MM.1S (cell line): ENCODE data around the gene BCL2L14.

Experiments used
- DNase-seq: peaks from one replicate; pipeline ENCODE4 v3.0.0-alpha.2; 2015
- H2AFZ ChIP-seq: fragments of 300-600 bp; sonication (generic); 2 replicates; pipeline ENCODE4 v1.6.0; 2016; ENCODE audit warnings: antibody characterized with exemption, low read length
- H3F3A ChIP-seq: fragments of 300-600 bp; sonication (generic); 2 replicates; pipeline ENCODE4 v1.6.1; 2016; ENCODE audit warnings: mild to moderate bottlenecking, antibody characterized with exemption, low read length, moderate library complexity, mixed read lengths; ENCODE audit not compliant: insufficient read depth
- H3K27ac ChIP-seq: fragments of 300-600 bp; sonication (generic); 2 replicates; pipeline ENCODE4 v1.5.1; 2016; ENCODE audit warnings: mild to moderate bottlenecking, low read length
- H3K27me3 ChIP-seq: fragments of 300-600 bp; sonication (generic); replicated peaks from 2 replicates; pipeline ENCODE4 v1.6.0; 2016; ENCODE audit warnings: low read length; ENCODE audit not compliant: insufficient read depth
- H3K36me3 ChIP-seq: fragments of 300-600 bp; sonication (generic); replicated peaks from 2 replicates; pipeline ENCODE4 v1.6.1; 2016; ENCODE audit warnings: mild to moderate bottlenecking, low read length, mixed read lengths; ENCODE audit not compliant: insufficient read depth
- H3K4me1 ChIP-seq: fragments of 300-600 bp; sonication (generic); 2 replicates; pipeline ENCODE4 v1.6.1; 2016; ENCODE audit warnings: low read length, mixed read lengths
- H3K4me2 ChIP-seq: fragments of 300-600 bp; sonication (generic); 2 replicates; pipeline ENCODE4 v1.6.0; 2016; ENCODE audit warnings: low read depth, low read length
- H3K4me3 ChIP-seq: fragments of 300-600 bp; sonication (generic); 2 replicates; pipeline ENCODE4 v1.5.1; 2016; ENCODE audit warnings: low read length, mixed read lengths
- H3K79me2 ChIP-seq: fragments of 300-600 bp; sonication (generic); 2 replicates; pipeline ENCODE4 v1.6.1; 2016; ENCODE audit warnings: mixed run types, low read length, mixed read lengths
- H3K9ac ChIP-seq: fragments of 300-600 bp; sonication (generic); 2 replicates; pipeline ENCODE4 v1.6.1; 2016; ENCODE audit warnings: low read length, mixed read lengths
- H3K9me2 ChIP-seq: fragments of 300-600 bp; sonication (generic); replicated peaks from 2 replicates; pipeline ENCODE4 v1.6.1; 2016; ENCODE audit warnings: mild to moderate bottlenecking, low read length, mixed read lengths; ENCODE audit not compliant: insufficient read depth
- H3K9me3 ChIP-seq: fragments of 300-600 bp; sonication (generic); replicated peaks from 2 replicates; pipeline ENCODE4 v1.6.1; 2016; ENCODE audit warnings: mild to moderate bottlenecking, low read length, mixed read lengths; ENCODE audit not compliant: insufficient read depth
- H4K20me1 ChIP-seq: fragments of 300-600 bp; sonication (generic); 2 replicates; pipeline ENCODE4 v1.6.1; 2016; ENCODE audit warnings: mild to moderate bottlenecking, low read length, moderate library complexity, mixed read lengths; ENCODE audit not compliant: insufficient read depth
- EZH2 ChIP-seq: fragments of 300-600 bp; sonication (generic); optimal IDR thresholded peaks from 2 replicates; pipeline ENCODE3; 2017; ENCODE audit warnings: low read depth, mild to moderate bottlenecking, antibody characterized with exemption, low read length, mixed read lengths
- EZH2phosphoT487 ChIP-seq: fragments of 300-600 bp; sonication (generic); IDR thresholded peaks from 2 replicates; pipeline ENCODE4 v1.6.1; 2018; ENCODE audit warnings: antibody characterized with exemption, low read length
- TF ChIP-seq, protein P1 (sequence below): fragments of 300-600 bp; sonication (generic); IDR thresholded peaks from 2 replicates; pipeline ENCODE4 v1.5.1; 2016; ENCODE audit warnings: antibody characterized with exemption, low read length, mixed read lengths

The BCL2L14 gene

DNA sequence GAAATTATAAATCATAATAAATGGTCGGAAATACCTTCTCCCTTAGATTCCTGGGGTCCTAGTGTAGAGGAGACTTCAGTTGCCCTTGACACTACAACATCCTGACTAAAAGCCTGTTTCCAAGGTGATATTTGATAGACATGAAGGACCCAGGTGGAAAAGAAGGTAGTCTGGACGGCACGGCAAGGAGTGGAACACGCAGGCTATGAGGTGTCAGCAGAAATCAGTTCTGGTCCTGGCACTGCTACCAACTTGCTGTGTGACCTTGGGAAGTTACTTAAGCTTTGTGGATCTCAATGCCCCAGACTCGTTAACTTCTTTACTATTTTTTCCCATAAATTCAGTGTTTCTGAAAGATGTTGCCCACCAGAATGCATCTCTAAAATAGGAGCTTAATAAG lies 36.9 kb upstream of the BCL2L14 start:
- H4K20me1 ChIP-seq: no peaks in the 10 kb centered on the region
- H3K9ac ChIP-seq: no peak overlapping the region
- no peaks in the 10 kb centered on the region for H3K9me3 ChIP-seq
- H3K4me3 ChIP-seq: no peak overlapping the region
- H3K36me3 ChIP-seq: no peaks in the 10 kb centered on the region
- H2AFZ ChIP-seq: no peak overlapping the region
- no peaks in the 10 kb centered on the region for H3K27me3 ChIP-seq
- TF ChIP-seq, protein P1, sequence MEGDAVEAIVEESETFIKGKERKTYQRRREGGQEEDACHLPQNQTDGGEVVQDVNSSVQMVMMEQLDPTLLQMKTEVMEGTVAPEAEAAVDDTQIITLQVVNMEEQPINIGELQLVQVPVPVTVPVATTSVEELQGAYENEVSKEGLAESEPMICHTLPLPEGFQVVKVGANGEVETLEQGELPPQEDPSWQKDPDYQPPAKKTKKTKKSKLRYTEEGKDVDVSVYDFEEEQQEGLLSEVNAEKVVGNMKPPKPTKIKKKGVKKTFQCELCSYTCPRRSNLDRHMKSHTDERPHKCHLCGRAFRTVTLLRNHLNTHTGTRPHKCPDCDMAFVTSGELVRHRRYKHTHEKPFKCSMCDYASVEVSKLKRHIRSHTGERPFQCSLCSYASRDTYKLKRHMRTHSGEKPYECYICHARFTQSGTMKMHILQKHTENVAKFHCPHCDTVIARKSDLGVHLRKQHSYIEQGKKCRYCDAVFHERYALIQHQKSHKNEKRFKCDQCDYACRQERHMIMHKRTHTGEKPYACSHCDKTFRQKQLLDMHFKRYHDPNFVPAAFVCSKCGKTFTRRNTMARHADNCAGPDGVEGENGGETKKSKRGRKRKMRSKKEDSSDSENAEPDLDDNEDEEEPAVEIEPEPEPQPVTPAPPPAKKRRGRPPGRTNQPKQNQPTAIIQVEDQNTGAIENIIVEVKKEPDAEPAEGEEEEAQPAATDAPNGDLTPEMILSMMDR: no peak
- TF ChIP-seq EZH2: no peak
- no peak for TF ChIP-seq EZH2phosphoT487
- H3K79me2 ChIP-seq: no peaks in the 10 kb centered on the region
- no peaks in the 10 kb centered on the region for H3K4me1 ChIP-seq
- DNase-seq: no peak
- no peaks in the 10 kb centered on the region for H3K9me2 ChIP-seq
- no peak overlapping the region for H3K27ac ChIP-seq
- H3F3A ChIP-seq: no peaks in the 10 kb centered on the region
- H3K4me2 ChIP-seq: no peak overlapping the region

DNA sequence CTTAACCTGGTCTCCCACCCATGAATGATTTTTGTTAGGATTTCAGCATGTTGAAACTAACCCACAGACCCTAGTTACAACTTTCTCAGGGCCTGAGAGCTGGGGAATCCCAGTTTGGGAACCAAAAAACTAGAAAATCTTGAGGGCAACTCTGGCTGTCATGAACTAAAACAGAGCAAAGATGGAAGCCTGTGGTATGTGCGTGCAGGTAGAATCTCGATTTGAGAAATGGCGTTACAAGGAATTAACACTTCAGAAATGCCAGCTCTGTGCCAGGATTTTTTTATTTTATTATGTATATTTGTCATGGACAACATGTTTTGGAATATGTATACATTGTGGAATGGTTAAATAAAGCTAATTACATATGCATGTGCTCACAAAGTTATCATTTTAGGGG lies 36.4 kb upstream of the BCL2L14 start:
- Histone ChIP-seq H3K79me2 (no peaks in the 10 kb centered on the region), H3K27me3 (no peaks in the 10 kb centered on the region), H3K4me1 (no peaks in the 10 kb centered on the region), H3K4me3 (no peak overlapping the region), H3K4me2 (no peak overlapping the region), H3K9me3 (no peaks in the 10 kb centered on the region), H3K9ac (no peak overlapping the region), H2AFZ (no peak overlapping the region), H4K20me1 (no peaks in the 10 kb centered on the region), H3F3A (no peaks in the 10 kb centered on the region), H3K36me3 (no peaks in the 10 kb centered on the region), H3K27ac (no peak overlapping the region), H3K9me2 (no peaks in the 10 kb centered on the region)
- no peak for TF ChIP-seq EZH2phosphoT487
- no peak for TF ChIP-seq EZH2
- TF ChIP-seq, protein P1: no peak
- no peak for DNase-seq

DNA sequence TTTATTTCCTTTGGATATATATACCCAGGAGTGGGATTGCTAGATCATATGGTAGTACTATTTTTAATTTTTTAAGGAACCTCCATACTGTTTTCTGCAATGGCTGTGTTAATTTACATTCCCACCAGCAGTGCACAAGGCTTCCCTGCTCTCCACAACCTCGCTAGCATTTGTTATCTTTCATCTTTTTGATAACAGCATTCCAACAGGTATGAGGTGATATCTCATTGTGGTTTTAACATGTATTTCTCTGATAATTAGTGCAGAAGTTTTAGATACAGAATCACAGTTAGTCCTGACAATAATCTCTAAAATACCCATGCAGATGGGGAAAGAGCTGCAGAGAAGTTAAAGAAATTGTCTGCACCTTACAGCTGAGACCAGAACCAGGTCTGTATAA lies 35.5 kb upstream of the BCL2L14 start:
- TF ChIP-seq EZH2phosphoT487: no peak
- TF ChIP-seq, protein P1: no peak
- no peak for TF ChIP-seq EZH2
- Histone ChIP-seq H3K4me1 (no peaks in the 10 kb centered on the region), H3K9me3 (no peaks in the 10 kb centered on the region), H3K4me2 (no peak overlapping the region), H3K79me2 (no peaks in the 10 kb centered on the region), H4K20me1 (no peaks in the 10 kb centered on the region), H3K9me2 (no peaks in the 10 kb centered on the region), H3K9ac (no peak overlapping the region), H3K36me3 (no peaks in the 10 kb centered on the region), H3K27me3 (no peaks in the 10 kb centered on the region), H3F3A (no peaks in the 10 kb centered on the region), H3K27ac (no peak overlapping the region), H3K4me3 (no peak overlapping the region), H2AFZ (no peak overlapping the region)
- DNase-seq: no peak
